Ovary (tissue), 9 donors: ENCODE data around the gene UBE2D1. TPM values are rescaled to one million over a fixed set of nuclear protein-coding genes. Genes with fewer than 3 reads are reported as not detected.
A peak's percentile ranks its signal among the peaks of the same experiment; 100 is the strongest.

ENCODE experiments used
- DNase-seq, 5 donors: peaks; one replicate each; pipeline ENCODE4 v3.0.0-alpha.2; 2019 to 2020
- H3K27ac ChIP-seq, 2 donors: fragments of 200-600 bp; one replicate each; pipeline versions ENCODE4 v1.5.1 to v1.8.0; 2019 to 2022
- H3K27me3 ChIP-seq: fragments of 200-600 bp; one replicate; pipeline ENCODE4 v1.8.0; 2022
- H3K36me3 ChIP-seq: fragments of 200-600 bp; sonication (generic); one replicate; pipeline ENCODE4 v1.5.1; 2019
- H3K4me1 ChIP-seq: one replicate; pipeline ENCODE4 v1.8.1; 2013; ENCODE audit warnings: mild to moderate bottlenecking, moderate library complexity; ENCODE audit not compliant: insufficient read depth
- H3K4me3 ChIP-seq: fragments of 200-600 bp; sonication (generic); one replicate; pipeline ENCODE4 v1.5.1; 2017
- H3K9me3 ChIP-seq, 2 donors: fragments of 200-600 bp in 1 of 2; sonication (generic) in 1 of 2; one replicate each; pipeline versions ENCODE4 v1.5.1 to v1.8.1; 2013 to 2019; ENCODE audit warnings: mild to moderate bottlenecking in 1 of 2, moderate library complexity in 1 of 2
- EP300 ChIP-seq: sonication (generic); formaldehyde crosslinking; IDR thresholded peaks from one replicate; pipeline ENCODE4 v1.6.1; 2017; ENCODE audit warnings: antibody characterized with exemption
- POLR2A ChIP-seq: fragments of 450-650 bp; IDR thresholded peaks from one replicate; pipeline ENCODE4 v1.6.1; 2017; ENCODE audit warnings: antibody characterized with exemption, mild to moderate bottlenecking, moderate library complexity
- WGBS, 3 donors: extraction: QIAGEN DNeasy Blood & Tissue Kit in 1 of 3; methylation state at CpG; one replicate each; pipeline versions ENCODE4 v1.1.5 to v1.1.7; 2013 to 2017; 5-methylcytosine and 5-hydroxymethylcytosine counted together
- intact Hi-C, 4 donors: fragments of 100-400 bp; cut with DNase I; formaldehyde crosslinking; loops; one replicate each; pipeline versions ENCODE4 v1.11.0 to v1.15.1; 2022 to 2023
- polyA plus RNA-seq, 2 donors: library from polyadenylated mRNA; stranded (reverse); fragments of 200-250 nt in 1 of 2; fragments of 350-450 nt in 1 of 2; fragmentation: Illumina TruSeq in 1 of 2; extraction: RNeasy Lipid Tissue Mini Kit (QIAGEN cat#74804) in 1 of 2; gene quantifications; one replicate each; pipeline ENCODE4 v1.2.3, GENCODE V29; 2013 to 2014
- total RNA-seq, 7 donors: library from RNA; depleted of rRNA in 2 of 7; stranded (reverse); fragments of >200 nt in 2 of 7; fragmentation: NEBNext Ultra II Directional in 3 of 7; extraction: Animal tissue kit (Norgen Biotek cat#: 25700) in 3 of 7; gene quantifications; one replicate each; pipeline versions ENCODE4 v1.1.0 to v1.2.4, GENCODE V29; 2016 to 2023
- TF ChIP-seq, protein P1 (sequence below), 3 donors: fragments of 450-650 bp in 2 of 3; fragments of 200-600 bp in 1 of 3; IDR thresholded peaks; one replicate each; pipeline versions ENCODE4 v1.5.1 to v1.8.0; 2016 to 2022; ENCODE audit warnings: antibody characterized with exemption in 3 of 3, mild to moderate bottlenecking in 1 of 3
- donor health status: DM: no; HTN: no; CAD: no; lungs with moderate emphysema.
- donor health status: DM: no; HTN: no; CAD: no.
- donor health status: Bipolar disorder and iron deficiency.
- donor health status: DM: yes; HTN: yes; CAD: no.
- donor health status: DM: no; HTN: no; CAD: no.
- donor health status: DM: yes; HTN: yes; CAD: no.

Gene UBE2D1
- total and polyA plus RNA-seq, 9 donors: 9.8 to 20.1 (median 14.1) TPM

DNA sequence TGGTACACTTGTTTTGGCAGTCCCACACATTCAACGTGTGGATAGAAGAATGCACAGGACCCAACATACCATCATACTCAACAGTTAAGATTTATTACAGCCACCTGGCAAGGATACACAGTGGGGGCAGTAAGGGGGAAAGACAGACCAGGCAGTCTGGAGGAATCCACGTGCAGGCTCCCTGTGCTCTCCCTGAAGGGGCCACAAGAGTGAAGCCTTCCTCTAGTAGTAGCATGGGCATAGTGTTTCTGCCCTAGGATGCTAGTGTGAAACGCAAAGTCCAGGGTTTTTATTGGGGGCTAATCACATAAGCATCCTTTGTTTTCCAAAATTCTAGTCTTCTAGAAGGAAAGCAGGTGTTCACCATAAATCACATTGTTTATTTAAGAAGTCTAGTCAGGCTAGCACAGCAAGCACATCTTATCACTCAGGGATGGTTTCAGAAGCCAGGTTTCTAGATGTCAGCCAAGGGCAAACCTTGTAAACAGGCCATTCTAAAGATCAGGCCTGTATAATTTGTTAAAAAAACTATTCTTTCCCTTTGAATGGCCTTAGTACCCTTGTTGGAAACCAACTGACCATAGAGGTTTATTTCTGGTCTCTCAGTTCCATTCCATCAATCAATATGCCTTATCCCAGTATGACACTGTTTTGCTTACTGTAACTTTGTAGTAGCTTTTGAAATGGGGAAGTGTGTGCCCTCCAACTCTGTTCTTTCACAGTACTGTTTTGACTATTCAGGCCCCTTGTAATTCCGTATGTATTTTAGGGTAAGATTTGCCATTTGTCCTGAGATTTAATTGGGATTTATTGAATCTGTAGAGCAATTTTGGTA is 38.0 kb downstream of the UBE2D1 start:
- no peaks in the 10 kb centered on the region for H3K4me1 ChIP-seq
- no peaks in the 10 kb centered on the region for H3K9me3 ChIP-seq
- H3K4me3 ChIP-seq: no peak overlapping the region
- no peak for DNase-seq
- no peak overlapping the region for H3K27ac ChIP-seq
- H3K36me3 ChIP-seq: no peaks in the 10 kb centered on the region
- TF ChIP-seq POLR2A (no peak), EP300 (no peak)
- TF ChIP-seq, protein P1, sequence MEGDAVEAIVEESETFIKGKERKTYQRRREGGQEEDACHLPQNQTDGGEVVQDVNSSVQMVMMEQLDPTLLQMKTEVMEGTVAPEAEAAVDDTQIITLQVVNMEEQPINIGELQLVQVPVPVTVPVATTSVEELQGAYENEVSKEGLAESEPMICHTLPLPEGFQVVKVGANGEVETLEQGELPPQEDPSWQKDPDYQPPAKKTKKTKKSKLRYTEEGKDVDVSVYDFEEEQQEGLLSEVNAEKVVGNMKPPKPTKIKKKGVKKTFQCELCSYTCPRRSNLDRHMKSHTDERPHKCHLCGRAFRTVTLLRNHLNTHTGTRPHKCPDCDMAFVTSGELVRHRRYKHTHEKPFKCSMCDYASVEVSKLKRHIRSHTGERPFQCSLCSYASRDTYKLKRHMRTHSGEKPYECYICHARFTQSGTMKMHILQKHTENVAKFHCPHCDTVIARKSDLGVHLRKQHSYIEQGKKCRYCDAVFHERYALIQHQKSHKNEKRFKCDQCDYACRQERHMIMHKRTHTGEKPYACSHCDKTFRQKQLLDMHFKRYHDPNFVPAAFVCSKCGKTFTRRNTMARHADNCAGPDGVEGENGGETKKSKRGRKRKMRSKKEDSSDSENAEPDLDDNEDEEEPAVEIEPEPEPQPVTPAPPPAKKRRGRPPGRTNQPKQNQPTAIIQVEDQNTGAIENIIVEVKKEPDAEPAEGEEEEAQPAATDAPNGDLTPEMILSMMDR (IDR thresholded peaks at IDR 0.05): no peak
- no peaks in the 10 kb centered on the region for H3K27me3 ChIP-seq
- WGBS, 3 donors: 55 to 69% (median 64%) methylated on average over 4 of the region's 4 CpGs
- intact Hi-C loops: no loop called here

DNA sequence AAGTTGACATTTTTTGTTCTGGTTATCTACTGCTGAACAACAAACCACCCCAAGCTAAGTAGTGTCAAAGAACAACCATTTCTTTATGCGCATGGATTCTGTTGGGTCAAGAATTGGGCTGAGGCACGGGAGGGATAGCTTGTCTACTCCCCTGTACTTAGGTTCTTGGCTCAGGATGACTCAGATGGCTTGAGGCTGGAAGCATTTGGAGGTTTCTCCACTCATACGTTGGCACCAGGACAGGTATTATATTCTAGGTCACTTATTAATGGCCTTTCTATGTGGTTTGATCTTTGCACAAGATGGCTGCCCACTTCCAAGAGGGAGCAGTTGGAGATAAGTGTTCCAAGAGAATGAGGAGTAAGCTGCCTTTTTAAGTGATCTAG is 38.6 kb downstream of the UBE2D1 start:
- TF ChIP-seq POLR2A: no peak
- no peak for TF ChIP-seq EP300
- DNase-seq: no peak
- intact Hi-C loops: no loop called here
- Histone ChIP-seq H3K4me3 (no peak overlapping the region), H3K4me1 (no peaks in the 10 kb centered on the region), H3K27me3 (no peaks in the 10 kb centered on the region), H3K9me3 (no peaks in the 10 kb centered on the region), H3K36me3 (no peaks in the 10 kb centered on the region), H3K27ac (no peak overlapping the region)
- WGBS, 3 donors: 80 to 90% (median 85%) methylated on average over 3 of the region's 3 CpGs

DNA sequence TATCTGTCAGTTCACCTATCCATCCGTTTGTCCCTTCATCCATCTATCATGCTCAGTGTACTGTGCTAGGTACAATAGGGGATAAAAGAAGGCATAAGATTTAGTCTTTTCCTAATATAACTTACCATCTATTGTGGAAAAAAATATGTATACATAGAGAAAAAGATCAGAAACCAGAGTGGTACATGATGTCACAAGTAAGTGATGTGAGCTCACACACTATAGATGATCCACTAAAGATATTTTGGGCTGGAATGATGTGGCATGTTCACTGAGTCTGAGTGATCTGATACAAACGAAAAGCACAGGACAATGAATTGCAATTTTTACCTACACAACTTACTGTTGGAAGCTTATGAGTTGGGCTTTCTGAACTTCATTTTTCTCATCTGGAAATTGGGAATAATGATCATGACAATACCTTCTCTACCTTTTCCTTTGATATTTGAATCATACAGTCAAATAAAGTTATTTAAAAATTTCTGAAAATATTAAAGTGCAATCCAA is 47.7 kb downstream of the UBE2D1 start:
- intact Hi-C loops: no loop called here
- H3K4me1 ChIP-seq: no peaks in the 10 kb centered on the region
- no peak overlapping the region for H3K27ac ChIP-seq
- 88 to 89% (median 88%) methylated on average over 2 of the region's 2 CpGs for WGBS, 3 donors
- H3K27me3 ChIP-seq: no peaks in the 10 kb centered on the region
- DNase-seq: no peak
- no peak overlapping the region for H3K4me3 ChIP-seq
- H3K36me3 ChIP-seq: no peaks in the 10 kb centered on the region
- no peaks in the 10 kb centered on the region for H3K9me3 ChIP-seq
- no peak for TF ChIP-seq EP300
- TF ChIP-seq POLR2A: no peak
- TF ChIP-seq, protein P1 (IDR thresholded peaks at IDR 0.05): no peak

DNA sequence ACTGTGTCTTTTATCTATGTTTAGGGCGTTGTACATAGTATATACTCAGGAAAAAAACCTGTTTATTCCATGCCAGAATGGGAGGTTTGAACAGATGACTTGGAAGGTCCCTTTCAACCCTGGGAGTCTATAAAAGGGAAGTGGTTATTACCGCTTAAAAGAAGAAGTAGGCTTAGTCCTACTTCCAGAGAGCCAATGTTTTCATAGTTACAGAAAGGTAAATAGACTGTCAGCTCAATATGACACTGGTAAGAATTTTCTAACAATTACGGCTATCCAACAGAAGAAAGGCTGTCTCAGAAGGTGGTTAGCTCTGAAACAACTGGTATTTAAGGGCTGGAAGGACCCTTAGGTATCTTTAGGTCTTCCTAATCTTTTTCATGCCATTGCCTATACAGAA is 49.3 kb downstream of the UBE2D1 start:
- no peak for TF ChIP-seq EP300
- TF ChIP-seq POLR2A: no peak
- TF ChIP-seq, protein P1 (IDR thresholded peaks at IDR 0.05): no peak
- H3K9me3 ChIP-seq: no peaks in the 10 kb centered on the region
- peak overlapping the region in 1 of 2 donors; percentile 86 for H3K27ac ChIP-seq
- no peaks in the 10 kb centered on the region for H3K36me3 ChIP-seq
- peak overlapping the region; percentile 66 for H3K4me3 ChIP-seq
- H3K27me3 ChIP-seq: no peaks in the 10 kb centered on the region
- intact Hi-C loops: no loop called here
- no peak for DNase-seq
- no peaks in the 10 kb centered on the region for H3K4me1 ChIP-seq
- 41 to 66% (median 60%) methylated on average over 3 of the region's 3 CpGs for WGBS, 3 donors

DNA sequence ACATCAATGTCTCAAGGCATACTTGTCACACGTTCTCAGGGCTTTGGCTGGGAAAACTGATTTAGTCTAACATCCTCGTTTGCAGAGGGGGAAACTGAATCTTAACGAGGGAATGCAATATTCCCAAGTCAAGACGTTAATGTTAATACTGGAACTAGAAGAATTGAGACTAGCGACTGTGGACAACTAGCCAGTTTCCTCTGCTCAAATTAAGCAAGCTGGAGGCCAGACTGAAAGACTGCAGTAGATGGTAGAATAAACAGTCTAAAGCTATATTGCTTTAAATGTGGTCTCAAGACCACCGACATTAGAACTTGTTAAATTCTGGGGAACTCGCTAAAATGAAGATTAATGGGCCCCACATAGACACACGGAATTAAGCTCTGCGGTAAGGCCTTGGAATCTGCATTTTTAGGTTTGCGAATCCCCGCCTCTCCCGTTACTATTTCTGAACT is 49.8 kb downstream of the UBE2D1 start:
- Histone ChIP-seq H3K4me1 (no peaks in the 10 kb centered on the region), H3K4me3 (peak overlapping the region; percentile 66), H3K36me3 (no peaks in the 10 kb centered on the region), H3K9me3 (no peaks in the 10 kb centered on the region), H3K27ac (peak overlapping the region; percentile 26 to 86), H3K27me3 (no peaks in the 10 kb centered on the region)
- no peak for TF ChIP-seq POLR2A
- TF ChIP-seq, protein P1 (IDR thresholded peaks at IDR 0.05): no peak
- no peak for TF ChIP-seq EP300
- no peak for DNase-seq
- intact Hi-C loops: no loop called here
- WGBS, 3 donors: 1 to 4% (median 1%) methylated on average over 12 of the region's 12 CpGs
